Measurements from ENCODE around the gene SMIM45.
"Not testable (repeated sequence)": the region's sequence is repeated elsewhere in the genome, so short reads cannot be mapped to it uniquely, and the experiment has no call there.

SMIM45 gene

GRCh38 chr22:41935015-41935351 is 17.0 kb upstream of the SMIM45 start:
- no peak for DNase-seq

GRCh38 chr22:41935509-41935908 is 16.4 kb upstream of the SMIM45 start:
- DNase-seq = no peak

- no peak for DNase-seq
Measured at GRCh38 chr22:41936894-41937169, 15.1 kb upstream of the SMIM45 start.

- peak; percentile 37 for DNase-seq
Measured at GRCh38 chr22:41939981-41940831, 11.7 kb upstream of the SMIM45 start.

- DNase-seq = peak; percentile 78
Measured at GRCh38 chr22:41940832-41941765, 10.9 kb upstream of the SMIM45 start.

- no peak for DNase-seq
Measured at GRCh38 chr22:41943661-41944209, 8.2 kb upstream of the SMIM45 start.

- DNase-seq = peak; percentile 97
Measured at GRCh38 chr22:41946629-41947423, 5.1 kb upstream of the SMIM45 start, which contains the start of gene CENPM. Gene CENPM, minus strand, starts transcription at chr22:41947152. Its CDS starts 76 bp downstream, at chr22:41947076.

- no peak for DNase-seq
Measured at GRCh38 chr22:41947424-41948080, 4.4 kb upstream of the SMIM45 start.

- no peak for DNase-seq
Measured at GRCh38 chr22:41948142-41948541, 3.8 kb upstream of the SMIM45 start.

GRCh38 chr22:41948928-41949296 is 3.0 kb upstream of the SMIM45 start:
- DNase-seq = not testable (repeated sequence)

GRCh38 chr22:41949297-41949965 is 2.5 kb upstream of the SMIM45 start:
- DNase-seq = no peak

- no peak for DNase-seq
Measured at GRCh38 chr22:41952713-41953112, 763 bp downstream of the SMIM45 start.

- no peak for DNase-seq
Measured at GRCh38 chr22:41957941-41958556, 6.1 kb downstream of the SMIM45 start.

GRCh38 chr22:41963453-41964111 is 11.6 kb downstream of the SMIM45 start:
- DNase-seq = no peak

- no peak for DNase-seq
Measured at GRCh38 chr22:41964112-41964491, 12.2 kb downstream of the SMIM45 start.

- no peak for DNase-seq
Measured at GRCh38 chr22:41966225-41966606, 14.3 kb downstream of the SMIM45 start.

- peak; percentile 87 for DNase-seq
Measured at GRCh38 chr22:41966607-41967240, 14.8 kb downstream of the SMIM45 start.

GRCh38 chr22:41968601-41969000 is 16.7 kb downstream of the SMIM45 start:
- DNase-seq = peak; percentile 94

GRCh38 chr22:41969110-41969646 is 17.2 kb downstream of the SMIM45 start, which contains the start of gene SEPTIN3:
Gene SEPTIN3, plus strand, starts transcription at chr22:41969443. Its CDS starts 2,050 bp downstream, at chr22:41971493.
- DNase-seq = no peak

GRCh38 chr22:41970601-41971000 is 18.7 kb downstream of the SMIM45 start:
- DNase-seq = peak; percentile 84
